ENCODE data around the gene TMC8.

The TMC8 gene

GRCh38 chr17:78120537-78120936 is 10.0 kb upstream of the TMC8 start:
- Histone ChIP-seq H3K4me1 (ENCODE audit: control insufficient read depth, insufficient read depth, low read depth, low read length) (peaks cover 5% of the 10 kb centered on the region), H2BK5ac (ENCODE audit: low read depth, low read length, poor library complexity, severe bottlenecking) (no peak overlapping the region), H3K14ac (ENCODE audit: low read length in 2 of 2) (no peak overlapping the region), H4K91ac (ENCODE audit: low read length) (no peak overlapping the region), H3K23ac (ENCODE audit: low read length in 2 of 2) (no peak overlapping the region), H3K9ac (ENCODE audit: low read length) (no peak overlapping the region), H3K9me3 (ENCODE audit: control insufficient read depth, low read length) (no peaks in the 10 kb centered on the region), H2BK12ac (ENCODE audit: low read length in 2 of 2) (no peak overlapping the region), H3K79me1 (replicated peaks; ENCODE audit: low read length, poor library complexity, severe bottlenecking) (peaks cover 19% of the 10 kb centered on the region), H2BK120ac (ENCODE audit: low read depth, low read length) (no peak overlapping the region), H2BK15ac (ENCODE audit: low read depth, poor library complexity, severe bottlenecking) (no peak overlapping the region), H3K18ac (ENCODE audit: low read depth in 1 of 2, low read length in 2 of 2) (no peak overlapping the region), H3K36me3 (ENCODE audit: control insufficient read depth in 1 of 2, insufficient read depth in 2 of 2, low read depth in 1 of 2, low read length in 2 of 2) (peaks cover 0 to 83% of the 10 kb centered on the region in 2 experiments), H2AFZ (ENCODE audit: low read depth, low read length) (no peak overlapping the region), H3K27me3 (ENCODE audit: control insufficient read depth in 1 of 2, insufficient read depth in 1 of 2, low read length in 2 of 2) (peaks cover 0 to 6% of the 10 kb centered on the region in 2 experiments), H4K8ac (ENCODE audit: low read length) (no peak overlapping the region), H3K4me3 (ENCODE audit: insufficient read depth in 1 of 2, low read depth in 1 of 2, low read length in 2 of 2) (no peak overlapping the region), H3K4ac (ENCODE audit: low read depth in 1 of 2, low read length in 2 of 2) (no peak overlapping the region), H2AK5ac (ENCODE audit: low read length, severe bottlenecking) (no peak overlapping the region), H3K27ac (ENCODE audit: low read length, poor library complexity, severe bottlenecking) (no peak overlapping the region), H3K4me2 (ENCODE audit: low read length, poor library complexity, severe bottlenecking) (no peak overlapping the region)
- WGBS: 97% methylated on average over 13 of the region's 13 CpGs
- no peak for DNase-seq

GRCh38 chr17:78120971-78121800 is 9.4 kb upstream of the TMC8 start:
- H2BK15ac ChIP-seq (ENCODE audit: low read depth, poor library complexity, severe bottlenecking): no peak overlapping the region
- H2BK5ac ChIP-seq (ENCODE audit: low read depth, low read length, poor library complexity, severe bottlenecking): no peak overlapping the region
- H3K14ac ChIP-seq (ENCODE audit: low read length in 2 of 2): no peak overlapping the region
- no peak overlapping the region for H3K4ac ChIP-seq (ENCODE audit: low read depth in 1 of 2, low read length in 2 of 2)
- 97% methylated on average over 33 of the region's 35 CpGs for WGBS
- peaks cover 0 to 10% of the 10 kb centered on the region in 2 experiments for H3K27me3 ChIP-seq (ENCODE audit: control insufficient read depth in 1 of 2, insufficient read depth in 1 of 2, low read length in 2 of 2)
- H3K9me3 ChIP-seq (ENCODE audit: control insufficient read depth, low read length): no peaks in the 10 kb centered on the region
- no peak overlapping the region for H2AK5ac ChIP-seq (ENCODE audit: low read length, severe bottlenecking)
- no peak overlapping the region for H3K4me3 ChIP-seq (ENCODE audit: insufficient read depth in 1 of 2, low read depth in 1 of 2, low read length in 2 of 2)
- H3K4me2 ChIP-seq (ENCODE audit: low read length, poor library complexity, severe bottlenecking): no peak overlapping the region
- no peak overlapping the region for H4K8ac ChIP-seq (ENCODE audit: low read length)
- H2AFZ ChIP-seq (ENCODE audit: low read depth, low read length): no peak overlapping the region
- no peak overlapping the region for H2BK12ac ChIP-seq (ENCODE audit: low read length in 2 of 2)
- H3K4me1 ChIP-seq (ENCODE audit: control insufficient read depth, insufficient read depth, low read depth, low read length): peaks cover 9% of the 10 kb centered on the region
- peaks cover 21% of the 10 kb centered on the region for H3K79me1 ChIP-seq (replicated peaks; ENCODE audit: low read length, poor library complexity, severe bottlenecking)
- DNase-seq: no peak
- H3K36me3 ChIP-seq (ENCODE audit: control insufficient read depth in 1 of 2, insufficient read depth in 2 of 2, low read depth in 1 of 2, low read length in 2 of 2): peaks cover 0 to 87% of the 10 kb centered on the region in 2 experiments
- no peak overlapping the region for H4K91ac ChIP-seq (ENCODE audit: low read length)
- H3K27ac ChIP-seq (ENCODE audit: low read length, poor library complexity, severe bottlenecking): no peak overlapping the region
- H3K23ac ChIP-seq (ENCODE audit: low read length in 2 of 2): no peak overlapping the region
- no peak overlapping the region for H3K18ac ChIP-seq (ENCODE audit: low read depth in 1 of 2, low read length in 2 of 2)
- no peak overlapping the region for H2BK120ac ChIP-seq (ENCODE audit: low read depth, low read length)
- no peak overlapping the region for H3K9ac ChIP-seq (ENCODE audit: low read length)

GRCh38 chr17:78121801-78122215 is 8.8 kb upstream of the TMC8 start:
- Histone ChIP-seq H3K18ac (ENCODE audit: low read depth in 1 of 2, low read length in 2 of 2) (no peak overlapping the region), H3K36me3 (ENCODE audit: control insufficient read depth in 1 of 2, insufficient read depth in 2 of 2, low read depth in 1 of 2, low read length in 2 of 2) (peaks cover 0 to 87% of the 10 kb centered on the region in 2 experiments), H3K79me1 (replicated peaks; ENCODE audit: low read length, poor library complexity, severe bottlenecking) (peaks cover 27% of the 10 kb centered on the region), H2BK12ac (ENCODE audit: low read length in 2 of 2) (no peak overlapping the region), H3K4me1 (ENCODE audit: control insufficient read depth, insufficient read depth, low read depth, low read length) (peaks cover 16% of the 10 kb centered on the region), H3K4ac (ENCODE audit: low read depth in 1 of 2, low read length in 2 of 2) (no peak overlapping the region), H2AK5ac (ENCODE audit: low read length, severe bottlenecking) (no peak overlapping the region), H3K4me3 (ENCODE audit: insufficient read depth in 1 of 2, low read depth in 1 of 2, low read length in 2 of 2) (no peak overlapping the region), H3K27me3 (ENCODE audit: control insufficient read depth in 1 of 2, insufficient read depth in 1 of 2, low read length in 2 of 2) (peaks cover 0 to 13% of the 10 kb centered on the region in 2 experiments), H2BK15ac (ENCODE audit: low read depth, poor library complexity, severe bottlenecking) (no peak overlapping the region), H3K27ac (ENCODE audit: low read length, poor library complexity, severe bottlenecking) (no peak overlapping the region), H2AFZ (ENCODE audit: low read depth, low read length) (no peak overlapping the region), H3K14ac (ENCODE audit: low read length in 2 of 2) (no peak overlapping the region), H3K4me2 (ENCODE audit: low read length, poor library complexity, severe bottlenecking) (no peak overlapping the region), H3K23ac (ENCODE audit: low read length in 2 of 2) (no peak overlapping the region), H3K9ac (ENCODE audit: low read length) (no peak overlapping the region), H4K8ac (ENCODE audit: low read length) (no peak overlapping the region), H4K91ac (ENCODE audit: low read length) (no peak overlapping the region), H2BK5ac (ENCODE audit: low read depth, low read length, poor library complexity, severe bottlenecking) (no peak overlapping the region), H2BK120ac (ENCODE audit: low read depth, low read length) (no peak overlapping the region), H3K9me3 (ENCODE audit: control insufficient read depth, low read length) (no peaks in the 10 kb centered on the region)
- WGBS: 91% methylated on average over 11 of the region's 11 CpGs
- DNase-seq: no peak

- Histone ChIP-seq H2BK15ac (ENCODE audit: low read depth, poor library complexity, severe bottlenecking) (no peak overlapping the region), H3K4ac (ENCODE audit: low read depth in 1 of 2, low read length in 2 of 2) (no peak overlapping the region), H3K79me1 (replicated peaks; ENCODE audit: low read length, poor library complexity, severe bottlenecking) (peaks cover 29% of the 10 kb centered on the region), H3K27ac (ENCODE audit: low read length, poor library complexity, severe bottlenecking) (no peak overlapping the region), H2BK5ac (ENCODE audit: low read depth, low read length, poor library complexity, severe bottlenecking) (no peak overlapping the region), H3K4me3 (ENCODE audit: insufficient read depth in 1 of 2, low read depth in 1 of 2, low read length in 2 of 2) (no peak overlapping the region), H2BK120ac (ENCODE audit: low read depth, low read length) (no peak overlapping the region), H3K27me3 (ENCODE audit: control insufficient read depth in 1 of 2, insufficient read depth in 1 of 2, low read length in 2 of 2) (peaks cover 0 to 16% of the 10 kb centered on the region in 2 experiments), H3K18ac (ENCODE audit: low read depth in 1 of 2, low read length in 2 of 2) (no peak overlapping the region), H3K9ac (ENCODE audit: low read length) (no peak overlapping the region), H2AFZ (ENCODE audit: low read depth, low read length) (no peak overlapping the region), H3K14ac (ENCODE audit: low read length in 2 of 2) (no peak overlapping the region), H2BK12ac (ENCODE audit: low read length in 2 of 2) (no peak overlapping the region), H3K36me3 (ENCODE audit: control insufficient read depth in 1 of 2, insufficient read depth in 2 of 2, low read depth in 1 of 2, low read length in 2 of 2) (peaks cover 0 to 82% of the 10 kb centered on the region in 2 experiments), H3K9me3 (ENCODE audit: control insufficient read depth, low read length) (no peaks in the 10 kb centered on the region), H3K4me2 (ENCODE audit: low read length, poor library complexity, severe bottlenecking) (no peak overlapping the region), H4K8ac (ENCODE audit: low read length) (no peak overlapping the region), H4K91ac (ENCODE audit: low read length) (no peak overlapping the region), H2AK5ac (ENCODE audit: low read length, severe bottlenecking) (no peak overlapping the region), H3K23ac (ENCODE audit: low read length in 2 of 2) (no peak overlapping the region), H3K4me1 (ENCODE audit: control insufficient read depth, insufficient read depth, low read depth, low read length) (peaks cover 21% of the 10 kb centered on the region)
- 96% methylated on average over 22 of the region's 23 CpGs for WGBS
- DNase-seq: no peak
Observed at GRCh38 chr17:78122216-78122930, 8.2 kb upstream of the TMC8 start.

Measured in mesenchymal stem cell (in vitro differentiated cells and primary cell).